GM10266 (cell line): ENCODE measurements around the gene ARHGAP26.

Experiments used
- DNase-seq: peaks from one replicate; pipeline ENCODE4 v3.0.0; 2012; ENCODE audit errors: extremely low spot score
- TF ChIP-seq, protein P1 (sequence below): IDR thresholded peaks from 2 replicates; pipeline ENCODE4 v1.5.1; 2012; ENCODE audit warnings: mild to moderate bottlenecking, low read depth; ENCODE audit not compliant: control insufficient read depth, insufficient read depth; ENCODE audit errors: missing control alignments

ARHGAP26 gene

DNA sequence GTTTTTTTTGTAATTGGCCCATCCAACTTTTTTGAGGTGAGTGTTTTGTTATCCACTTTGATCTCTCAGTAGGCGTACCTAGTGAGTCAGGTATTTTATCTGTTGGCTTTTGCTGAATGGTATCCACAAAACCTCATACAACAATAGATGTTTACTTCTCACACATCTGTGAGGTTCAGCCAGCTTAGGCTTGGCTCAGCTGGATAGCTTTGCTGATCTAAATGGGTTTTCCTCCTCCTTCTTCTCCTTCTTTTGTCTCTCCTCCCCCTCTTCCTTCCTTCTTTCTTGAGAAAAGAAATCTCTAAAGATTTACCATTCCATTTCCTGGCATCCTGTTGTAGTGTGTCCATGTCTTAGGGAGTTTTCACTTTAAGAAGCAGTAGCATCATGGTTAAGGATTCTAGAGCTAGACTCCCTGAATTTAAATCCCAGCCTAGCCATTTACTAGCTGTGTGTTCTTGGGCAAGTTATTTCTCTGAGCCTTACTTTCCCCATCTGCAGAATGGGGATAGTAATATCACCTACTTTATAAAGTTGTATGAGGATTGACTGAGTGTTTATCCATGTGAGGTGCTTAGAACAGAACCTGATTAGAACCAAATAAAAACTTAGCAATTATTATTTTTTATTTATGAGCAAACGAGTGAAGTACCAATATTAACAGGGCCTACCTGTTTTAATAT lies 126.3 kb downstream of the ARHGAP26 start:
- TF ChIP-seq, protein P1, sequence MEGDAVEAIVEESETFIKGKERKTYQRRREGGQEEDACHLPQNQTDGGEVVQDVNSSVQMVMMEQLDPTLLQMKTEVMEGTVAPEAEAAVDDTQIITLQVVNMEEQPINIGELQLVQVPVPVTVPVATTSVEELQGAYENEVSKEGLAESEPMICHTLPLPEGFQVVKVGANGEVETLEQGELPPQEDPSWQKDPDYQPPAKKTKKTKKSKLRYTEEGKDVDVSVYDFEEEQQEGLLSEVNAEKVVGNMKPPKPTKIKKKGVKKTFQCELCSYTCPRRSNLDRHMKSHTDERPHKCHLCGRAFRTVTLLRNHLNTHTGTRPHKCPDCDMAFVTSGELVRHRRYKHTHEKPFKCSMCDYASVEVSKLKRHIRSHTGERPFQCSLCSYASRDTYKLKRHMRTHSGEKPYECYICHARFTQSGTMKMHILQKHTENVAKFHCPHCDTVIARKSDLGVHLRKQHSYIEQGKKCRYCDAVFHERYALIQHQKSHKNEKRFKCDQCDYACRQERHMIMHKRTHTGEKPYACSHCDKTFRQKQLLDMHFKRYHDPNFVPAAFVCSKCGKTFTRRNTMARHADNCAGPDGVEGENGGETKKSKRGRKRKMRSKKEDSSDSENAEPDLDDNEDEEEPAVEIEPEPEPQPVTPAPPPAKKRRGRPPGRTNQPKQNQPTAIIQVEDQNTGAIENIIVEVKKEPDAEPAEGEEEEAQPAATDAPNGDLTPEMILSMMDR: no peak
- DNase-seq: no peak

DNA sequence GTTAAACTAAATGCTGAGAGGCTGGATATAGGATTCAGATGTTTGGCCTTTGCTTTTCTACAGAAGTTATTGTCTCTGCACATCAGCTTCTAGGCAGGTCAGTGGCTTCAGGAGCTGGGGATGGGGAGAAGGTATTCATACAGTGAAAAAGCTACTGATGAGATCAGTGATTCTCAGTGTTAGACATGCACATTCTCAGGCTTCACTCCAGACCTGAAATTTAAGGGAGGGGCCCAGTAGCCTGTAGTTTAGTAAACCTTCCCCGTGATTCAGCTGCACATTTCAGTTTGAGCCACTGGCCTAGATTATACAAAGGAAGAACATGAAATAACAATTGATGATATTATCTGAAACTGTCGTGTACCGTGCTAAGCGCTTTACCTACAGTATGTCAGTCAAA lies 127.2 kb downstream of the ARHGAP26 start:
- DNase-seq: no peak
- TF ChIP-seq, protein P1: no peak

DNA sequence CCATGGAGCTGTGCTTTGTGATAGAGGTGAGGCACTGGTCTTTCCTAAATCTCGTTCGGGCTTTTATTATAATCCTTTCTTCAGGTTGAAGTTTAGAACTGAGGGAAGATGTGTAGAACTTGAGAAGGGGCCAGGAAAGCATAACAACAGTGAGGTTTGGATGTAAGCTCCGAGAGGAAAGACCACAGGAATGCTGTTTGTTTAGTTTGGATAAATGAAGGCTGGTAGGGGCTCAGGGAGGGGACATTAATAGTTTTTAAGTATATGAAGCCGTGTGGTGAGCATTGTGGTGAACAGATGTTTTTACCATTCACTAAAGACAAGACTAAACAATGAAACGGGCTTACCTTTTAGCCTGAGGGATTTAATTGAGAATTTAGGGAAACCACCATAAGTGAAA lies 130.8 kb downstream of the ARHGAP26 start:
- no peak for DNase-seq
- TF ChIP-seq, protein P1: no peak

DNA sequence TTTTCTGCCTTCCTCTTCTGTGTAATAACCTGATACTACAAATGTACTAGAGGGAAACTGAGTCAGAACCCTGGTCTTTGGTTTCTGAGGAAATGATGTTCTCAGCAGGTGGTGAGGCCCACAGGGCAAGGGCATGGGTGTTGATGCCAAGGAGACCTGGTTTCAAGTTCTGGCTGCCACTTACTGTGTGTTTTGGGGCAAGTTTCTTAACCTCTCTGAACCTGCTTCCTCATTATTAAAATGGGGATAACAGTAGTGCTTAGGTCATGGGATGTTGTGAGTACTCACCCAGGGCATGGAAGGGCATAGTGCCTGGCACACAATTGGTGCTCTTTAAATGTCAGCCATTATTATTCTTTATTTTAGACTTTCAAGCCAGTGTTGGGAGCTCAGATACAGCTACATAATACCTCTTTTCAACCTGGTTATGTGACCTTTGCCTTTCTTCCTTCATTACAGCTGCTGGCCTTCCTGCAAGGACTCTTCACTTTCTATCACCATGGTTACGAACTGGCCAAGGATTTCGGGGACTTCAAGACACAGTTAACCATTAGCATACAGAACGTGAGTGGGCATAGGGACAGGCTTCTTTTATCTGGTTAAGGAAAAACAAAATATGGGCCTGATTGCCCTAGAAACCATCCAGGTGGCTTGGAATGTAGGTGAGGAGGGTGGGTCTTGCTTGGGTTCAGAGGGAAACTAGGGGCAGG lies 131.5 kb downstream of the ARHGAP26 start:
- TF ChIP-seq, protein P1: no peak
- no peak for DNase-seq

DNA sequence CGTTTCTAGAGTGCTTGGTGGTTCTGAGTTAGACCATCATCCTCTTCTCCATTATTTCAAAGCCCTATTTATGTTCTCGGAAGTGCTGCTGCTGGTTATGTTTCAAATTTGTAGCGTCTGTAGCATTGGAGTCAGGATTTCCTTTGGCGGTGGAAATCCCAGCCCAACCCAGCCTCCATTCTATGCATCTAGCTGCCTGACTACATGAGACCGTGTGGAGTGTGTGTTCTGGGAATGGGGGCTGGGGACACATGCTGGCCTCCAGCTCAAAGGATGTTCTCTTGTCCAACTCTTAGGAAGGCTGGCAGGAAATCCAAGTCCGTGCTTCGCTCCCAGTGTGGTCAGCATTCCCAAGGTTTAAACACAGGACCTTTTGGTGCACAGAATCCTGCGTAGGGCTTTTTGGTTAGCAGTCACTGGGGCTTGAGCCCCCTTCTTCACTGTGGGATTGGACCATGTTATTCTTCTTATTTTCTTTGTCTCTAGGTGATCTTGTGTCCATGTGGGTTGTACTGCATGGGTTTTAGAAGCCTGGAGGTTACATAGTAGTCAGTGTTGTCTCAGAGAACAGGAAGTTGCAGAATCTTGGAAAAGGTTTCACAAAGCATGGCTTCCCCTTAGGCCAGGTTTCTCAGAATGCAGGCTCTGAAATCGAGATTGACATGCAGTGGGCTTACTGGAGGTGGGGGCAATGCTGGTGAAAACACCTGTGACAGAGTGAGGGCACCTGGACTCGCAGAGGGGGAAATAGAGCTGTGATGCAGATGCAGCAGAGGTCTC lies 132.2 kb downstream of the ARHGAP26 start:
- TF ChIP-seq, protein P1: no peak
- no peak for DNase-seq

DNA sequence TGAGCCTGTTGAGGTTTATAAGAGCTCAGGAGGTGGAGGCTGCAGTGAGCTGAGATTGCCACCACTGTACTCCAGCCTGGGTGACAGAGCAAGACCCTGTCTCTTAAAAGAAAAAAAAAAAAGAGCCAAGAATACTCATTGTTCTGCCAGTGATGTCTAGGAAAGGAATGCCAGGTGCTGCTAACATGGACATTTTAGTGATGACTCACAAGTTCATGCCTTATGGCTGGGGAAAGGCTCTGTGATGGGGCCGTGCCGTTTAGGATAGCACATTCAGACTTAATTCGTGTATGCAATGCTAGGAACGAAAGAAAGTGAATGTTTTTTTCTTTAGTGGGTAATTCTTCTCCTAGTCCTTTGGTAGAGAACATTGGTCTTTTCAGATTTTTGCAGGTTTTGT lies 134.2 kb downstream of the ARHGAP26 start:
- TF ChIP-seq, protein P1: no peak
- no peak for DNase-seq
